Activated CD8-positive, alpha-beta memory T cell treated with anti-CD3 and anti-CD28 coated beads, Interleukin-2, amount 50 U/mL, for 4 hours (primary cell): Measurements from ENCODE around the gene ASB5.
A peak's percentile ranks its signal among the peaks of the same experiment; 100 is the strongest.

Experiments
- DNase-seq: peaks from one replicate; pipeline ENCODE4 v3.0.0-alpha.2; 2020

The ASB5 gene

GRCh38 chr4:176210579-176211296, 58.3 kb downstream of the ASB5 start:
- no peak for DNase-seq

- no peak for DNase-seq
Measured at GRCh38 chr4:176210101-176210500, 58.9 kb downstream of the ASB5 start.

- DNase-seq: no peak
Measured at GRCh38 chr4:176209535-176209934, 59.5 kb downstream of the ASB5 start.

- DNase-seq: no peak
Measured at GRCh38 chr4:176207839-176208238, 61.2 kb downstream of the ASB5 start.

GRCh38 chr4:176205299-176205698, 63.7 kb downstream of the ASB5 start:
- no peak for DNase-seq

- DNase-seq: no peak
Measured at GRCh38 chr4:176198316-176198903, 70.6 kb downstream of the ASB5 start.

GRCh38 chr4:176195184-176195978, 73.6 kb downstream of the ASB5 start, which contains the start of gene SPATA4:
Gene SPATA4, minus strand, starts transcription at chr4:176195585. Its CDS starts 23 bp downstream, at chr4:176195562.
- peak; percentile 95 for DNase-seq

GRCh38 chr4:176193938-176194337, 75.1 kb downstream of the ASB5 start:
- no peak for DNase-seq

- DNase-seq: no peak
Measured at GRCh38 chr4:176193126-176193525, 75.9 kb downstream of the ASB5 start.

GRCh38 chr4:176191974-176192373, 77.0 kb downstream of the ASB5 start:
- no peak for DNase-seq

- no peak for DNase-seq
Measured at GRCh38 chr4:176189891-176190795, 78.9 kb downstream of the ASB5 start.

GRCh38 chr4:176188654-176189053, 80.4 kb downstream of the ASB5 start:
- DNase-seq: no peak

- no peak for DNase-seq
Measured at GRCh38 chr4:176187624-176188023, 81.4 kb downstream of the ASB5 start.

GRCh38 chr4:176186671-176187395, 82.2 kb downstream of the ASB5 start:
- no peak for DNase-seq

GRCh38 chr4:176186067-176186466, 83.0 kb downstream of the ASB5 start:
- no peak for DNase-seq

GRCh38 chr4:176185051-176185450, 84.0 kb downstream of the ASB5 start:
- no peak for DNase-seq
